ENCODE measurements around the gene BPI. TPM values are rescaled to one million over a fixed set of nuclear protein-coding genes. Genes with fewer than 3 reads are reported as not detected.

Gene BPI
- total RNA-seq, 1 experiment from 2014 or later: not detected

DNA sequence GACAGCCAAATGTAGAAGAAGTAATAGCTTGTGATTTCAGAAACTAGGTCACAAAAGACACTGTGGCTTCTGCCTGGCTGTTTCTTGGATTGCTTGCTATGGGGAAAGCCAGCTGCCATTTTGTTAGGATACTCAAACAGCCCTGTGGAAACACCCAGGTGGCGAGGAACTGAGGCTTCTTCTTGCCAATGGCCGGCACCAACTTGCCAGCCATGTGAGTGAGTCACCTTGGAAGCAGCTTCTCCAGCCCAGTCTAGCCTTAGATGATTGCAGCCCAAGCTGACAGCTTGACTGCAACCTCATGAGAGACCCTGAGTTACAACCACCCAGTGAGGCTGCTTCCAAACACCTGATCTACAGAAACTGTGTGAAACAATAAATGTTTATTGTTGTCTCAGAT is 31.6 kb upstream of the BPI start:
- Histone ChIP-seq H3K79me1 (ENCODE audit: insufficient read depth, low read depth, low read length, poor library complexity, severe bottlenecking) (no peaks in the 10 kb centered on the region), H2AFZ (ENCODE audit: low read length) (no peak overlapping the region), H4K20me1 (ENCODE audit: control insufficient read depth, insufficient read depth, insufficient read length) (no peaks in the 10 kb centered on the region), H3K4me1 (ENCODE audit: insufficient read depth, low read length) (no peaks in the 10 kb centered on the region), H3K56ac (ENCODE audit: insufficient read length, low read depth, low read length) (no peak overlapping the region), H3K23me2 (ENCODE audit: insufficient read length, low read depth, low read length, poor library complexity, severe bottlenecking) (no peaks in the 10 kb centered on the region), H3K23ac (ENCODE audit: insufficient read length, low read depth, low read length) (no peak overlapping the region), H3K27me3 (ENCODE audit: insufficient read depth, low read length) (no peaks in the 10 kb centered on the region), H3K4me2 (ENCODE audit: insufficient read depth, insufficient read length, low read length) (no peak overlapping the region), H3K27ac (ENCODE audit: insufficient read length, low read depth, low read length) (no peak overlapping the region), H2BK20ac (ENCODE audit: low read depth, low read length, poor library complexity, severe bottlenecking) (no peak overlapping the region), H2BK12ac (ENCODE audit: insufficient read length, low read depth, low read length) (no peak overlapping the region), H4K91ac (ENCODE audit: insufficient read length, low read depth, low read length) (no peak overlapping the region), H4K5ac (ENCODE audit: insufficient read length, low read depth, low read length) (no peak overlapping the region), H3T11ph (ENCODE audit: low read length) (no peak overlapping the region), H3K9me3 (ENCODE audit: control insufficient read depth, low read depth, low read length) (no peaks in the 10 kb centered on the region), H2AK5ac (ENCODE audit: insufficient read length, low read length) (no peak overlapping the region), H3K14ac (ENCODE audit: insufficient read depth, low read length) (no peak overlapping the region), H2BK5ac (ENCODE audit: insufficient read length, low read length) (no peak overlapping the region), H3K4ac (ENCODE audit: low read depth, low read length) (no peak overlapping the region), H4K8ac (replicated peaks; ENCODE audit: insufficient read length, low read depth, low read length) (no peak overlapping the region), H3K18ac (ENCODE audit: insufficient read length, low read depth, low read length) (no peak overlapping the region), H3K9ac (ENCODE audit: extremely low read depth, insufficient read length, low read length) (no peak overlapping the region), H3K79me2 (ENCODE audit: insufficient read depth, low read length) (no peaks in the 10 kb centered on the region), H2BK120ac (ENCODE audit: low read depth, low read length, poor library complexity, severe bottlenecking) (no peak overlapping the region), H2BK15ac (ENCODE audit: low read depth, low read length) (no peak overlapping the region)
- H3K4me3 Mint-ChIP-seq: no peak overlapping the region
- H3K27me3 Mint-ChIP-seq (ENCODE audit: low read depth): peaks cover 24% of the 10 kb centered on the region
- peaks cover under 1 to 2% of the 10 kb centered on the region in 2 experiments; a peak in 1 of 4 replicates for H3K4me1 Mint-ChIP-seq
- TF ChIP-seq, protein P1, sequence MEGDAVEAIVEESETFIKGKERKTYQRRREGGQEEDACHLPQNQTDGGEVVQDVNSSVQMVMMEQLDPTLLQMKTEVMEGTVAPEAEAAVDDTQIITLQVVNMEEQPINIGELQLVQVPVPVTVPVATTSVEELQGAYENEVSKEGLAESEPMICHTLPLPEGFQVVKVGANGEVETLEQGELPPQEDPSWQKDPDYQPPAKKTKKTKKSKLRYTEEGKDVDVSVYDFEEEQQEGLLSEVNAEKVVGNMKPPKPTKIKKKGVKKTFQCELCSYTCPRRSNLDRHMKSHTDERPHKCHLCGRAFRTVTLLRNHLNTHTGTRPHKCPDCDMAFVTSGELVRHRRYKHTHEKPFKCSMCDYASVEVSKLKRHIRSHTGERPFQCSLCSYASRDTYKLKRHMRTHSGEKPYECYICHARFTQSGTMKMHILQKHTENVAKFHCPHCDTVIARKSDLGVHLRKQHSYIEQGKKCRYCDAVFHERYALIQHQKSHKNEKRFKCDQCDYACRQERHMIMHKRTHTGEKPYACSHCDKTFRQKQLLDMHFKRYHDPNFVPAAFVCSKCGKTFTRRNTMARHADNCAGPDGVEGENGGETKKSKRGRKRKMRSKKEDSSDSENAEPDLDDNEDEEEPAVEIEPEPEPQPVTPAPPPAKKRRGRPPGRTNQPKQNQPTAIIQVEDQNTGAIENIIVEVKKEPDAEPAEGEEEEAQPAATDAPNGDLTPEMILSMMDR (conservative IDR thresholded peaks at IDR 0.05): no peak
- H3K36me3 Mint-ChIP-seq (ENCODE audit: insufficient read depth in 1 of 3, low read depth in 3 of 3): peaks cover 0 to 2% (median 0%) of the 10 kb centered on the region in 3 experiments; a peak in 1 of 7 replicates
- WGBS (ENCODE audit: extremely low coverage, insufficient read length, low lambda C conversion rate): no CpG with 5 or more reads among the region's 2 CpGs
- no peak for DNase-seq
- H3K27ac Mint-ChIP-seq: no peak overlapping the region
- H3K9me3 Mint-ChIP-seq: peaks cover 0 to 3% of the 10 kb centered on the region in 2 experiments; a peak in 2 of 5 replicates
